Endometrial microvascular endothelial cells (primary cell): ENCODE measurements around the gene CAMK2N2. TPM values are rescaled to one million over a fixed set of nuclear protein-coding genes. Genes with fewer than 3 reads are reported as not detected.

Experiments
- in situ Hi-C: cut with HindIII; loops from 2 replicates; pipeline ENCODE4 v1.10.0; 2017; ENCODE audit warnings: low sequenced_read_pairs, low pct_unique_long_range_greater_than_20kb; ENCODE audit errors: inconsistent ontology term
- total RNA-seq: library from RNA; depleted of rRNA; stranded (reverse); fragments of >200 nt; gene quantifications from one replicate; pipeline ENCODE4 v1.2.3, GENCODE V29; 2015; ENCODE audit errors: inconsistent ontology term

Gene CAMK2N2
- total RNA-seq, 1 donor from 2014 or later: not detected

DNA sequence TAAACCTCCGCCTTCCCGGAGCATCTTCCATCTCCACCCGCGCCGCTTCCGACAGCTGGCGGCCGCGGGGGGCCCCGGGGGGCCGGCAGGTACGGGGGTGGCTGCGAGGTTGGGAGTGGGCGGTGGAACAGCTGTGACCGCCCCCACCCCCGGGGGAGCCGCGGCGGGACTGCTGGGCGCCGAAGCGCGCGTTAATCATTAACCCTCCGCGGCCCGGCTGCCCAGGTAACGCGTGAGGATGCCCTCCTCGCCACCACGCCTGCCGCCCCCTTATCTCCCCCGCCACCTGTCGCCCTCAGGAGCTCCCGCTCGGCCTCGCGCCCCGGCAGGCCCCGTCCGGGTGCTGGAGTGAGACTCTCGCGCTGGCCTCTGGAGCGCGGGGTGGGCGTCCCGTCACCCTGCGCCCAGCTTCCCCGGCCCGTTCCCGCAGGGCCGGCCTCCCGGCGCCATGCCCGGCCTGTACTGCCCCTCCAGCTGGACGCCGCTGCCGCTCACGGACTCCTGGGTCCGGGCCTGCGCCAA is 31.2 kb downstream of the CAMK2N2 start:
- in situ Hi-C loops: no loop called here

DNA sequence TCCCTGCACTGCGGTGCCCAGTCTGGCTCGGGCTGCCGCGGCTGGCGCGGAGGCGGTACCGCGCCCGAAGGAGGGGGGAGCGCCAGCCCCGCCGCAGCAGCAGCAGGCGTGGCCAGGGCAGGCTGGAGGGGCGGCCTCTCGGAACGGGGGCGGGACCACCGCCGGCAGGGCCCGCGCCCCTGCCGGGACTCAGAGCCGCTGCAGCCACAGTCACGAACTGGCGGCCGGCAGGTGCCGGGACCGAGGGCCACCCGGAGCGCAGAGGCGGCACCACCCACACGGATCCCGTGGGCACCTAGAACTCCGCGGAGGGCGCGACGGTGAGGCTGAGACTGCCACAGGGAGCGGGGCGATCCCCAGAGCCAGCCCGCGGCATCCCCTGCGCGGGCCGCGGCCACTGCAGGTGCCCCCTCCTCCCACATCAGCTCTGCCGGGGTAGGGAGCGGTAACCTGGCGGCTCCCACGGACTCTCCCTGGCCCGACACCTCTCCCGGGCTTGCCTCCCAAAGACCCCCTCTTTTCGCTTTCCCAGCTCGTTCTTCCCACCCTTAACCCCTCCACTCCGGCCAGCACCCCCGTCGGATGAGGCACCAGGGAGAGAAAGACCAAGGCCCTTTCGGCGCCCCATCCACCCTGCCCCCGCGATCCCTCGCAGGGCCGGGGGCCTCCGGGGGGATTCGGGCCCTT is 31.8 kb downstream of the CAMK2N2 start, which contains the start of gene VWA5B2:
VWA5B2 (plus strand) TSS at position 192 of the 687 bp plus-strand sequence. CDS start 944 bp downstream, outside the sequence.
- in situ Hi-C loops: no loop called here

DNA sequence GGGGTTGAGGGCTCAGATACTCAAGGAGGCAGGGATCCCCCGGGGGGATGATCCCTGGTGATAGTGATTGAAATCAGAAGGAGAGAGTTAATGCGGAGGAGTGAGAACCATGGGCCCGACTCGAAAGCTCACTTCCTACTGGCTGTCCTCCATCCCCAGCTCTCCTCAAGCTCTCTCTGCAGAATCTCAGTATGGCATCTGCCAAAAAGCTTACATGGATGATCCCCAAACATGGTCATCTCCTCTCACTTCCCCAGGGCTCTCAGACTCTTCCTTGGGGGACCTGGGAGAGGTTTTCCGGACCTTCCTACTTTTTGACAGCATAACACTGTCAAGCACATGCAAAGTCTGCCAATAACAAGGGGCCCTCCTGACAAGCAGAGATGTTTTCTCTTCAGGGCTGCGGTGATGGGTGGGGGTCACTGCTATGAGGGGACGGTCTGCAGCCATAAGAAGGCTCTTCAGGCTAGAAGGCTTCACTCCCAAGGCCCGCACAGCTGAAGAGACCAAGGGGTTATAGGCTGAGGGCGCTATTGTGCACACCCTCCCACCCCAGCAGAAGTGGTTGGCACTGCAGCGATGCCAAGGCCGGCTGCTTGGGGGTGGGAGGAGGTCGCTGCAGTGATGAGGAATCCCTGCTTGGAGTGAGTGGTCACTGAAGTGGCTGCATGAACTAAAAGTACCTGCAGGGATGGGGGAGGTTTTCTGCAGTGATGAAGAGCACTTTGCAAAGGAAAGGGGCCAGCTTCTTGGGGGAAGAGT is 32.8 kb downstream of the CAMK2N2 start:
- in situ Hi-C loops: no loop called here

DNA sequence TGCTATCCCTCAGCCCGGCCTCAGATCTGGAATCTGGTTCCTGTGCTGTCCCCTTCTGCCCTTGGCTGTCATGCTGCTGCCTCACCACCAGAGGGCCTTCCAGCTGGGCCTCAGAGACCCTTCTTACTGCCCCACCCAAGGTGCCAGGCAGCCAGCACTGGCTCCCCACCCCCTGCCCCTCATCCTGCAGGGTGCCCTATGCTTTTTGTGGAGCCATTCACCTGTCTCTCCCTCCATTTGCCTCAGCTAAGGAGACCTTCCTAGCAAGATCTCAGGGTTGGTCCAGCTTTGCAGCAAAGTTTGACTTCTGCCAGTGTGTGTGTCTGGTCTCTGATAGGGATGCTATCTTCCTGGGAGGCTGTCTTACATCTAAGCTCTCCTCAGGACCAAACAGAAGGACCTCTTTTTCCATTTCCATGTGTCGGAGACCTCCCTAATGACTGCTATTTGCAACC is 33.8 kb downstream of the CAMK2N2 start:
- in situ Hi-C loops: no loop called here

DNA sequence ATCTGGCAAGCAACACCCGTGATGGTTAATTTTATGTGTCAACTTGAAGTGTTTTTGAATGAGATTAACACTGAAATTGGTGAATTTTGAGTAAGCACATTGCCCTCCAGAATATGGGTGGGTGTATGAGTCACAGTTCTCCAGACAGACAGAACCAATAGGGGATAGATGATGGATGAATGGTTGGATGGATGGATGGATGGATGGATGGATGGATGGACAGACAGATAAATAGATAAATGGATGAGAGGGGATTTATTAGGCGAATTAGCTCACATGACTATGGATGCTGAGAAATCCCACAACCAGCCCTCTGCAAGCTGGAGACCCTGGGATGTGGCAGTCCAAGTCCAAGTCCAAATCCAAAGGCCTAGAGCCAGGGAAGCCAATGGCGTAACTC is 37.4 kb downstream of the CAMK2N2 start:
- in situ Hi-C loops: no loop called here

DNA sequence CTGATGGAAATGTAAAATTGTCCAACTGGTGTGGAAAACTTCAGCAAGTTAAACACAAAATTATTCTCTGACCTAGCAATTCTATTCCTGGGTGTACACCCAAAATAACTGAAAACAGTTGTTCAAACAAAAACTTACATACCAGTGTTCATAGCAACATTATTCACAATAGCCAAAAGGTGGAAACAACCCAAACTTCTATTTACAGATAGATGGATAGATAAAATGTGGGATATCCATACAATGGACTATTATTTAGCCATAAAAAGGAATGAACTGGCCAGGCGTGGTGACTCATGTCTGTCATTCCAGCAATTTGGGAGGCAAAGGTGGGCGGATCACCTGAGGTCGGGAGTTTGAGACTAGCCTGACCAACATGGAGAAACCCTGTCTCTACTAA is 38.8 kb downstream of the CAMK2N2 start:
- in situ Hi-C loops: no loop called here

DNA sequence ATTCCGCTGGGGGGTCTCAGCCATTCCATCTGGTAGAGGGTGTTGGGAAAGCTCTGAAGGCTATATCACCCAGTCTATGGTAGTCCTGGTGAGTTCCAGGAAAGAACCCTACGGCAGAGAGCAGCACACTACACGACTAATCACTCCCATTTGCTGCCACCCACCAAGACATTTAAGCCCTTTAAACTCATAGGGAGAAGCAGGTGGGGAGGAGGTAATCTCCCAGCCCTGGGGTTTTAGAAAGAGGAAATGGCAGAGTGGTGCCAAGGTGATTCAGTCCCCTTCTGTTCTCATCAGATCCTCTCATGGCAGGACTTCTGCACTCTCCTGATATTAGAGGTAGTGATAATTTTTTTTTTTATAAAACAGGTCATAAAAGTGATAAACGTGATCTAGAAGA is 42.5 kb downstream of the CAMK2N2 start:
- in situ Hi-C loops: no loop called here

DNA sequence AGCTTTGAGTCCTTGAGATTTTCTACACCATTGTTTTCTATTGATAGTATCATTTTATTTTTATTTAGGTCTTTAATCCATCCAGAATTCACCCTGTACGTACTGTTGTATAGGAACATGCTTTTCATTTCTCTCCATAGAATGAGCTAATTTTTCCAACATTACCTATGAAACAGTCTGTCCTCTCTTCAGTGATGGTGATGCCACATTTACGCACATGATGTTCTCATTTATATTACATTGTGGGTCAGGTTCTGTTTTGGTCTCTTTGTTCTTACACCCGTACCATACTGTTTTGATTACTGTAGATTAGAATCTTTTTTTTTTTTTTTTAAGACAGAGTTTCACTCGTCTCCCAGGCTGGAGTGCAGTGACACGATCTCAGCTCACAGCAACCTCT is 49.6 kb downstream of the CAMK2N2 start:
- in situ Hi-C loops: no loop called here

DNA sequence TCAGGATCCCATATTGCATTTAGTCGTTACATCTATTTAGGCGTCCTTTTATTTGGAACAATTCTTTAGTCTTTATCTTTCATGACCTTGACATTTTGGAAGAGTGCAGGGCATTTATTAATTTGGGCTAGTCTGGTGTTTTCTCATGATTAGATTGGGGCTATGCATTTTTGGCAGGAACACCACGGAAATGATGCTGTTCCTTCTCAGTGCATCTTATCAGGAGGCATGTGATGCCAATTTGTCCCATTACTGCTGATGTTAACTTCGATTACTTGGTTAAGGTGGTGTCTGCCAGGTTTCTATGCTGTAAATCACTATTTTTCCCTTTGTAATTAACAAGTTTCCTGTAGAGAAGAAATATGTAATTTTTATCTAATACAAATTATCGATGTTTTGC is 50.1 kb downstream of the CAMK2N2 start:
- in situ Hi-C loops: no loop called here

Other genes with a start within 250 kb of the CAMK2N2 start
- 7.0 TPM for gene ABCC5, start 243.7 kb downstream of the CAMK2N2 start, total RNA-seq
- not detected for gene HTR3D, start 229.8 kb downstream of the CAMK2N2 start, total RNA-seq
- gene HTR3C, start 208.5 kb downstream of the CAMK2N2 start, total RNA-seq: not detected
- not detected for gene HTR3E, start 164.5 kb downstream of the CAMK2N2 start, total RNA-seq
- 45.3 TPM for gene EIF2B5, start 126.2 kb downstream of the CAMK2N2 start, total RNA-seq
- 27.2 TPM for gene DVL3, start 106.2 kb downstream of the CAMK2N2 start, total RNA-seq
- gene AP2M1, start 86.7 kb downstream of the CAMK2N2 start, total RNA-seq: 418 TPM
- 68.2 TPM for gene ABCF3, start 75.4 kb downstream of the CAMK2N2 start, total RNA-seq
- not detected for gene VWA5B2, start 32.0 kb downstream of the CAMK2N2 start, total RNA-seq
- 68.4 TPM for gene ALG3, start 12.6 kb downstream of the CAMK2N2 start, total RNA-seq
- 9.2 TPM for gene EEF1AKMT4, start 11.9 kb downstream of the CAMK2N2 start, total RNA-seq
- gene ECE2, start 14.5 kb upstream of the CAMK2N2 start, total RNA-seq: not detected
- gene PSMD2, start 37.7 kb upstream of the CAMK2N2 start, total RNA-seq: 897 TPM
- 611 TPM for gene EIF4G1, start 53.1 kb upstream of the CAMK2N2 start, total RNA-seq
- gene FAM131A, start 76.0 kb upstream of the CAMK2N2 start, total RNA-seq: 73.9 TPM
- 3.4 TPM for gene CLCN2, start 100.1 kb upstream of the CAMK2N2 start, total RNA-seq
- 172 TPM for gene POLR2H, start 100.2 kb upstream of the CAMK2N2 start, total RNA-seq
- gene THPO, start 116.7 kb upstream of the CAMK2N2 start, total RNA-seq: not detected
- 0.09 TPM for gene CHRD, start 118.5 kb upstream of the CAMK2N2 start, total RNA-seq